Fibroblast of lung (primary cell): ENCODE data around the gene SUGCT. TPM values are rescaled to one million over a fixed set of nuclear protein-coding genes. Genes with fewer than 3 reads are reported as not detected.

Source experiments
- DNase-seq, 2 donors: peaks; one replicate each; pipeline versions ENCODE4 v3.0.0 to v3.0.0-alpha.2; 2010; ENCODE audit warnings: low read depth in 2 of 2
- H2AFZ ChIP-seq: 2 replicates; pipeline ENCODE4 v1.5.1; 2012; ENCODE audit warnings: low read length, control low read depth, inconsistent platforms
- H3K27ac ChIP-seq: 2 replicates; pipeline ENCODE4 v1.5.1; 2011; ENCODE audit warnings: low read length, control low read depth; ENCODE audit not compliant: insufficient read depth
- H3K27me3 ChIP-seq: 2 replicates; pipeline ENCODE4 v1.5.1; 2011; ENCODE audit warnings: mild to moderate bottlenecking, low read length; ENCODE audit not compliant: control insufficient read depth, insufficient read depth
- H3K36me3 ChIP-seq: 2 replicates; pipeline ENCODE4 v1.5.1; 2011; ENCODE audit warnings: low read length; ENCODE audit not compliant: control insufficient read depth, insufficient read depth
- H3K4me1 ChIP-seq: 2 replicates; pipeline ENCODE4 v1.5.1; 2011; ENCODE audit warnings: low read length; ENCODE audit not compliant: control insufficient read depth, insufficient read depth; ENCODE audit errors: extremely low read depth
- H3K4me2 ChIP-seq: 2 replicates; pipeline ENCODE4 v1.5.1; 2011; ENCODE audit warnings: low read length, control low read depth; ENCODE audit not compliant: insufficient read depth; ENCODE audit errors: extremely low read depth
- H3K4me3 ChIP-seq, 4 experiments: fragments of 200-600 bp in 1 of 4; sonication (generic) in 1 of 4; replicated peaks in 1 of 4; 2 replicates each; pipeline ENCODE4 v1.5.1; 2011 to 2016; ENCODE audit warnings: low read length in 4 of 4, low read depth in 3 of 4, mild to moderate bottlenecking in 3 of 4, control low read depth in 2 of 4, inconsistent platforms in 1 of 4, mixed read lengths in 1 of 4; ENCODE audit not compliant: insufficient read depth in 1 of 4; ENCODE audit errors: control extremely low read depth in 1 of 4
- H3K79me2 ChIP-seq: 2 replicates; pipeline ENCODE4 v1.5.1; 2012; ENCODE audit warnings: mild to moderate bottlenecking, low read length, inconsistent platforms; ENCODE audit not compliant: control insufficient read depth, insufficient read depth
- H3K9ac ChIP-seq: 2 replicates; pipeline ENCODE4 v1.5.1; 2011; ENCODE audit warnings: mild to moderate bottlenecking, low read length, control low read depth; ENCODE audit not compliant: insufficient read depth
- H3K9me3 ChIP-seq: 2 replicates; pipeline ENCODE4 v1.5.1; 2012; ENCODE audit warnings: low read depth, low read length; ENCODE audit not compliant: control insufficient read depth, insufficient read depth
- H4K20me1 ChIP-seq: 2 replicates; pipeline ENCODE4 v1.5.1; 2011; ENCODE audit warnings: low read length; ENCODE audit not compliant: control insufficient read depth, insufficient read depth; ENCODE audit errors: extremely low read depth
- EZH2 ChIP-seq: IDR thresholded peaks from 2 replicates; pipeline ENCODE4 v1.5.1; 2012; ENCODE audit warnings: low read length, control low read depth, mild to moderate bottlenecking; ENCODE audit errors: missing control alignments
- polyA plus RNA-seq, 2 donors: library from polyadenylated mRNA; depleted of rRNA in 1 of 2; stranded (reverse) in 1 of 2; unstranded in 1 of 2; fragments of >200 nt; gene quantifications; 2 replicates each; pipeline ENCODE4 v1.2.1, GENCODE V29; 2011 to 2012; ENCODE audit warnings: missing spikeins in 1 of 2
- total RNA-seq: library from RNA; depleted of rRNA; stranded (reverse); fragments of >200 nt; gene quantifications from 2 replicates; pipeline ENCODE4 v1.2.1, GENCODE V29; 2014
- TF ChIP-seq, protein P1 (sequence below), 2 donors: IDR thresholded peaks in 1 of 2; conservative IDR thresholded peaks in 1 of 2; 1 replicate in 1 of 2; 2 replicates in 1 of 2; pipeline ENCODE4 v1.5.1; 2011 to 2012; ENCODE audit warnings: low read length in 2 of 2, control low read depth in 1 of 2, inconsistent platforms in 1 of 2, low read depth in 1 of 2, mild to moderate bottlenecking in 1 of 2

SUGCT gene
- total and polyA plus RNA-seq, 2 donors (not counting 1 experiment from before 2014, with no cell fraction given) = 8.4 to 16.5 TPM

- Histone ChIP-seq H3K4me3 (no peak overlapping the region), H3K27ac (no peak overlapping the region), H4K20me1 (no peaks in the 10 kb centered on the region), H3K27me3 (no peaks in the 10 kb centered on the region), H3K36me3 (no peaks in the 10 kb centered on the region), H3K4me1 (no peaks in the 10 kb centered on the region), H2AFZ (no peak overlapping the region), H3K9me3 (no peaks in the 10 kb centered on the region), H3K79me2 (no peaks in the 10 kb centered on the region), H3K4me2 (no peak overlapping the region), H3K9ac (no peak overlapping the region)
- no peak for TF ChIP-seq EZH2
- TF ChIP-seq, protein P1, sequence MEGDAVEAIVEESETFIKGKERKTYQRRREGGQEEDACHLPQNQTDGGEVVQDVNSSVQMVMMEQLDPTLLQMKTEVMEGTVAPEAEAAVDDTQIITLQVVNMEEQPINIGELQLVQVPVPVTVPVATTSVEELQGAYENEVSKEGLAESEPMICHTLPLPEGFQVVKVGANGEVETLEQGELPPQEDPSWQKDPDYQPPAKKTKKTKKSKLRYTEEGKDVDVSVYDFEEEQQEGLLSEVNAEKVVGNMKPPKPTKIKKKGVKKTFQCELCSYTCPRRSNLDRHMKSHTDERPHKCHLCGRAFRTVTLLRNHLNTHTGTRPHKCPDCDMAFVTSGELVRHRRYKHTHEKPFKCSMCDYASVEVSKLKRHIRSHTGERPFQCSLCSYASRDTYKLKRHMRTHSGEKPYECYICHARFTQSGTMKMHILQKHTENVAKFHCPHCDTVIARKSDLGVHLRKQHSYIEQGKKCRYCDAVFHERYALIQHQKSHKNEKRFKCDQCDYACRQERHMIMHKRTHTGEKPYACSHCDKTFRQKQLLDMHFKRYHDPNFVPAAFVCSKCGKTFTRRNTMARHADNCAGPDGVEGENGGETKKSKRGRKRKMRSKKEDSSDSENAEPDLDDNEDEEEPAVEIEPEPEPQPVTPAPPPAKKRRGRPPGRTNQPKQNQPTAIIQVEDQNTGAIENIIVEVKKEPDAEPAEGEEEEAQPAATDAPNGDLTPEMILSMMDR (conservative IDR thresholded peaks at IDR 0.05 in 1 of 2, IDR thresholded peaks at IDR 0.05 in 1 of 2; ENCODE audit: low read depth in 1 of 2, low read length in 2 of 2) = no peak
- DNase-seq = no peak
Observed at GRCh38 chr7:40421433-40421832, 286.6 kb downstream of the SUGCT start.

DNA sequence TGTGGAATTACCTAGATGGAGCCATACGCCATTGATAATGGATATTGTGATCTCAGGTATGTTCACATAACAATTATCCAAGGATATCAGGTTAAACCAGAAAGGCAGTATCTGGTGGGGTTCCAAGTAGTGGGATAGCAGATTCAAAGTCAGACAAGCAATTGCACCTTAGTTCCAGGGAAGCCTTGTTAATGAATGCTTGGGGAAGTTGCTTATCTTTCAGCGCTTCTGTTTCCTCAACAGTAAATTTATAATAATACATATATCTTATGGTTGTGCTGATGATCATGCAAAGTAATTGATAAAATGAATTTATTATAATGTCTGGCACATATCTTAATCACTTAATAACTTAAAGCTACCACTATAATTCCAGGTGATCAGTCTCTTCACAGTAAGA is 290.9 kb downstream of the SUGCT start:
- no peaks in the 10 kb centered on the region for H3K9me3 ChIP-seq
- H3K27ac ChIP-seq = no peak overlapping the region
- no peak overlapping the region for H3K4me2 ChIP-seq
- H3K9ac ChIP-seq = no peak overlapping the region
- no peaks in the 10 kb centered on the region for H3K27me3 ChIP-seq
- no peaks in the 10 kb centered on the region for H3K4me1 ChIP-seq
- no peak overlapping the region for H3K4me3 ChIP-seq
- H4K20me1 ChIP-seq = no peaks in the 10 kb centered on the region
- H3K79me2 ChIP-seq = no peaks in the 10 kb centered on the region
- TF ChIP-seq, protein P1 (conservative IDR thresholded peaks at IDR 0.05 in 1 of 2, IDR thresholded peaks at IDR 0.05 in 1 of 2; ENCODE audit: low read depth in 1 of 2, low read length in 2 of 2) = no peak
- no peak for TF ChIP-seq EZH2
- DNase-seq = no peak
- no peak overlapping the region for H2AFZ ChIP-seq
- no peaks in the 10 kb centered on the region for H3K36me3 ChIP-seq

GRCh38 chr7:40428421-40428820 is 293.6 kb downstream of the SUGCT start:
- TF ChIP-seq, protein P1 (conservative IDR thresholded peaks at IDR 0.05 in 1 of 2, IDR thresholded peaks at IDR 0.05 in 1 of 2; ENCODE audit: low read depth in 1 of 2, low read length in 2 of 2) = no peak
- no peak for TF ChIP-seq EZH2
- H3K4me1 ChIP-seq = no peaks in the 10 kb centered on the region
- H3K4me3 ChIP-seq = no peak overlapping the region
- H3K27me3 ChIP-seq = no peaks in the 10 kb centered on the region
- no peak overlapping the region for H3K27ac ChIP-seq
- no peaks in the 10 kb centered on the region for H4K20me1 ChIP-seq
- no peaks in the 10 kb centered on the region for H3K9me3 ChIP-seq
- DNase-seq = no peak
- H2AFZ ChIP-seq = no peak overlapping the region
- H3K36me3 ChIP-seq = no peaks in the 10 kb centered on the region
- H3K9ac ChIP-seq = no peak overlapping the region
- no peak overlapping the region for H3K4me2 ChIP-seq
- no peaks in the 10 kb centered on the region for H3K79me2 ChIP-seq
